Muscle of arm (tissue), 12 donors: Measurements from ENCODE around the gene XXYLT1. TPM values are rescaled to one million over a fixed set of nuclear protein-coding genes. Genes with fewer than 3 reads are reported as not detected.
A peak's percentile ranks its signal among the peaks of the same experiment; 100 is the strongest.

Source experiments
- DNase-seq: peaks from one replicate; pipeline ENCODE4 v3.0.0-alpha.2; 2013
- polyA plus RNA-seq, 12 donors: library from polyadenylated mRNA; unstranded; fragments of 120-200 nt; gene quantifications; one replicate each; pipeline ENCODE4 v1.2.1, GENCODE V29; 2013; ENCODE audit not compliant: insufficient read length in 12 of 12

The XXYLT1 gene
- polyA plus RNA-seq, 12 donors = 11.5 to 29.4 (median 22.3) TPM; not detected in 1

- DNase-seq = peak; percentile 86
Observed at GRCh38 chr3:195154793-195155535, 116.0 kb downstream of the XXYLT1 start.

GRCh38 chr3:195154111-195154791 lies 116.7 kb downstream of the XXYLT1 start:
- no peak for DNase-seq

GRCh38 chr3:195153653-195154052 lies 117.3 kb downstream of the XXYLT1 start:
- peak; percentile 80 for DNase-seq

- no peak for DNase-seq
Observed at GRCh38 chr3:195153130-195153529, 117.8 kb downstream of the XXYLT1 start.

- DNase-seq = no peak
Observed at GRCh38 chr3:195151866-195152541, 119.0 kb downstream of the XXYLT1 start.

- no peak for DNase-seq
Observed at GRCh38 chr3:195151402-195151801, 119.6 kb downstream of the XXYLT1 start.

GRCh38 chr3:195150181-195151118 lies 120.5 kb downstream of the XXYLT1 start:
- no peak for DNase-seq

- DNase-seq = no peak
Observed at GRCh38 chr3:195149292-195150030, 121.5 kb downstream of the XXYLT1 start.

GRCh38 chr3:195148549-195148948 lies 122.4 kb downstream of the XXYLT1 start:
- no peak for DNase-seq

- DNase-seq = no peak
Observed at GRCh38 chr3:195147649-195148080, 123.3 kb downstream of the XXYLT1 start.

- no peak for DNase-seq
Observed at GRCh38 chr3:195146131-195146530, 124.8 kb downstream of the XXYLT1 start.

- no peak for DNase-seq
Observed at GRCh38 chr3:195145579-195145978, 125.4 kb downstream of the XXYLT1 start.

- no peak for DNase-seq
Observed at GRCh38 chr3:195143221-195143620, 127.7 kb downstream of the XXYLT1 start.

- no peak for DNase-seq
Observed at GRCh38 chr3:195142519-195142918, 128.4 kb downstream of the XXYLT1 start.

- no peak for DNase-seq
Observed at GRCh38 chr3:195140816-195141793, 129.9 kb downstream of the XXYLT1 start.

GRCh38 chr3:195140410-195140809 lies 130.5 kb downstream of the XXYLT1 start:
- DNase-seq = no peak

GRCh38 chr3:195139876-195140240 lies 131.1 kb downstream of the XXYLT1 start:
- no peak for DNase-seq

GRCh38 chr3:195139091-195139875 lies 131.7 kb downstream of the XXYLT1 start:
- DNase-seq = no peak
